Measurements from ENCODE around the gene ROGDI.

DNA sequence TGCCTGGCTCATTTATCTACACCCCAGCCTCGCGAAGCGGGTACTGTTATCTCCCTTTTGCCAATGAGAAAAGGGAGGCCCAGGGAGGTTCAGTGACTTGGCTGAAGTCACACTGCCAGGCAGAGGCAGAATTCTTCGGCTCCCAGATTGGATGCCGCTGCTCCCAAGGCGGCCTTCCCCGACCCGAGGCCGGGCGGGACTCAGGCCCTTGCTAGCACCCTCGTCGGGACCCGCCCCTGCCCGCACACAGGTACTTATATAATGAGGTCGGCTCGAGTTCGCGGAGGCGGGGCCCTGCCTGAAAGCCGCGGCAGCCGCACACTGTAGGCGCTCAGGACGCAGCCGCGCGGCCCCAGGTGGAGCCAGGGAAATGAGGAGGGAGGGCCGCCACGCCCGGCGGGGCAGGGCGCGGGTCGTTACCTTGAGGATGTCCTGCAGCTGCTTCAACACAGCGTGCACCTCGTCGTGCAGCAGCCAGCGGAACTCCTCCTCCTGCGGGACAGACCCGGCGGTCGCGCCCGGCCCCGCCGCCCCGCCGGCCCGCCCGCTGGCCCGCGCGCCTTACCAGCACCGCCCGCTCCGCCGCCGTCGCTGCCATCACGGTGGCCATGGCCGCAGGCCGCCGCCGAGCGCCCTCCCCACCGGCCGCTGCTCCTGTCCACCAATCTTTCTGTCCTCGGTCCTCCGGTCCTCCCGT is at the start of gene ROGDI:
- TF ChIP-seq GATA2 (IDR thresholded peaks at IDR 0.05; ENCODE audit: low read depth, low read length) = no peak
- no peak for TF ChIP-seq GATA3 (IDR thresholded peaks at IDR 0.05; ENCODE audit: low read depth, low read length)
